Upper lobe of left lung (tissue), 6 donors: ENCODE results near the gene IGFL1. TPM values are rescaled to one million over a fixed set of nuclear protein-coding genes. Genes with fewer than 3 reads are reported as not detected.
A peak's percentile ranks its signal among the peaks of the same experiment; 100 is the strongest.

ENCODE experiments used
- ATAC-seq, 2 donors: fragments of 200-7000 bp; cut with Tn5 transposase; one replicate each; pipeline ENCODE4 v1.9.1; 2022; ENCODE audit warnings: mild to moderate bottlenecking in 2 of 2, moderate library complexity in 2 of 2; ENCODE audit not compliant: low FRiP score in 2 of 2
- DNase-seq, 2 donors: peaks; one replicate each; pipeline ENCODE4 v3.0.0-alpha.2; 2019 to 2020
- H3K27ac ChIP-seq, 4 donors: fragments of 200-600 bp; sonication (generic); one replicate each; pipeline ENCODE4 v1.5.1; 2016 to 2019
- H3K27me3 ChIP-seq, 4 donors: fragments of 200-600 bp; sonication (generic); one replicate each; pipeline ENCODE4 v1.5.1; 2017 to 2019
- H3K36me3 ChIP-seq, 4 donors: fragments of 200-600 bp; sonication (generic); one replicate each; pipeline ENCODE4 v1.5.1; 2016 to 2019
- H3K4me1 ChIP-seq, 4 donors: fragments of 200-600 bp; sonication (generic); one replicate each; pipeline ENCODE4 v1.5.1; 2018 to 2019
- H3K4me3 ChIP-seq, 4 donors: fragments of 200-600 bp; sonication (generic); one replicate each; pipeline ENCODE4 v1.5.1; 2017 to 2019; ENCODE audit warnings: mild to moderate bottlenecking in 2 of 4, moderate library complexity in 1 of 4
- H3K9me3 ChIP-seq, 4 donors: fragments of 200-600 bp; sonication (generic); one replicate each; pipeline ENCODE4 v1.5.1; 2018 to 2019
- CTCF ChIP-seq, 6 experiments: fragments of 450-650 bp in 4 of 6; fragments of 200-600 bp in 2 of 6; sonication (generic) in 2 of 6; IDR thresholded peaks; one replicate each; pipeline ENCODE4 v1.5.1; 2016 to 2019; ENCODE audit warnings: antibody characterized with exemption in 6 of 6
- EP300 ChIP-seq, 4 donors: sonication (generic); formaldehyde crosslinking; IDR thresholded peaks; one replicate each; pipeline ENCODE4 v1.5.1; 2017; ENCODE audit warnings: antibody characterized with exemption in 4 of 4, control low read depth in 2 of 4
- POLR2A ChIP-seq, 4 donors: fragments of 450-650 bp; IDR thresholded peaks; one replicate each; pipeline ENCODE4 v1.5.1; 2016 to 2017; ENCODE audit warnings: antibody characterized with exemption in 4 of 4, mild to moderate bottlenecking in 2 of 4
- POLR2AphosphoS5 ChIP-seq, 2 donors: sonication (generic); formaldehyde crosslinking; IDR thresholded peaks; one replicate each; pipeline ENCODE4 v1.5.1; 2017; ENCODE audit warnings: antibody characterized with exemption in 2 of 2
- WGBS, 2 donors: methylation state at CpG; one replicate each; pipeline ENCODE4 v1.1.5; 2017 to 2018; 5-methylcytosine and 5-hydroxymethylcytosine counted together
- total RNA-seq, 6 donors: library from RNA; depleted of rRNA in 4 of 6; stranded (reverse); fragments of >200 nt in 4 of 6; gene quantifications; one replicate each; pipeline versions ENCODE4 v1.1.0 to v1.2.1, GENCODE V29; 2016 to 2021
- donor health status: DM: no; HTN: no; CAD: no; lungs with moderate emphysema.
- donor health status: DM: no; HTN: yes; CAD: no; lungs with severe emphysema.

The IGFL1 gene
- total RNA-seq, 6 donors from 2014 or later, result not detected

- ATAC-seq (no peak), DNase-seq (peak in 1 of 2 donors; percentile 68)
- Histone ChIP-seq H3K4me3 (no peak overlapping the region), H3K4me1 (no peaks in the 10 kb centered on the region), H3K36me3 (no peaks in the 10 kb centered on the region), H3K27me3 (peaks cover 0 to 5% (median 0%) of the 10 kb centered on the region in 4 donors), H3K27ac (no peak overlapping the region), H3K9me3 (no peaks in the 10 kb centered on the region)
- TF ChIP-seq EP300 (IDR thresholded peaks at IDR 0.05) (no peak), POLR2A (IDR thresholded peaks at IDR 0.05) (no peak), CTCF (IDR thresholded peaks at IDR 0.05) (no peak)
- 65 to 74% methylated on average over 13 to 16 of the region's 20 CpGs for WGBS, 2 donors
Observed at GRCh38 chr19:46186101-46186716, 43.3 kb upstream of the IGFL1 start.

GRCh38 chr19:46186717-46187101 lies 42.8 kb upstream of the IGFL1 start:
- no peaks in the 10 kb centered on the region for H3K9me3 ChIP-seq
- no peak overlapping the region for H3K4me3 ChIP-seq
- no peaks in the 10 kb centered on the region for H3K4me1 ChIP-seq
- ATAC-seq (no peak), DNase-seq (no peak)
- TF ChIP-seq CTCF (IDR thresholded peaks at IDR 0.05) (no peak), POLR2A (IDR thresholded peaks at IDR 0.05) (no peak), POLR2AphosphoS5 (IDR thresholded peaks at IDR 0.05) (no peak), EP300 (IDR thresholded peaks at IDR 0.05) (no peak)
- no peaks in the 10 kb centered on the region for H3K36me3 ChIP-seq
- 31 to 38% methylated on average over 5 of the region's 5 CpGs for whole genome bisulfite sequencing, 2 donors
- peaks cover 0 to 5% (median 0%) of the 10 kb centered on the region in 4 donors for H3K27me3 ChIP-seq
- no peak overlapping the region for H3K27ac ChIP-seq

GRCh38 chr19:46189971-46190888 lies 39.3 kb upstream of the IGFL1 start:
- TF ChIP-seq POLR2AphosphoS5 (IDR thresholded peaks at IDR 0.05), result no peak
- TF ChIP-seq CTCF (IDR thresholded peaks at IDR 0.05), result no peak
- no peak for TF ChIP-seq EP300 (IDR thresholded peaks at IDR 0.05)
- no peak for TF ChIP-seq POLR2A (IDR thresholded peaks at IDR 0.05)
- Histone ChIP-seq H3K9me3 (no peaks in the 10 kb centered on the region), H3K4me3 (no peak overlapping the region), H3K36me3 (no peaks in the 10 kb centered on the region), H3K4me1 (peaks cover 0 to 6% (median 0%) of the 10 kb centered on the region in 4 donors), H3K27me3 (peaks cover 0 to 5% (median 0%) of the 10 kb centered on the region in 4 donors), H3K27ac (no peak overlapping the region)
- no peak for DNase-seq
- 56 to 63% methylated on average over 7 to 8 of the region's 8 CpGs for WGBS, 2 donors
- ATAC-seq, result no peak

GRCh38 chr19:46191356-46191755 lies 38.2 kb upstream of the IGFL1 start:
- H3K9me3 ChIP-seq, result no peaks in the 10 kb centered on the region
- 74 to 78% methylated on average over 4 of the region's 4 CpGs for whole genome bisulfite sequencing, 2 donors
- TF ChIP-seq CTCF (IDR thresholded peaks at IDR 0.05) (no peak), POLR2A (IDR thresholded peaks at IDR 0.05) (no peak)
- no peaks in the 10 kb centered on the region for H3K36me3 ChIP-seq
- no peak overlapping the region for H3K27ac ChIP-seq
- no peak overlapping the region for H3K4me3 ChIP-seq
- no peak for ATAC-seq
- DNase-seq, result no peak
- H3K27me3 ChIP-seq, result peaks cover 0 to 5% (median 0%) of the 10 kb centered on the region in 4 donors
- peaks cover 0 to 6% (median 0%) of the 10 kb centered on the region in 4 donors for H3K4me1 ChIP-seq
